ENCODE results near the gene SIL1.

The SIL1 gene

GRCh38 chr5:138999674-139000073, 198.5 kb downstream of the SIL1 start:
- Histone ChIP-seq H3K4me1 (ENCODE audit: control insufficient read depth in 5 of 5, insufficient read depth in 5 of 5, low read length in 5 of 5) (no peaks in the 10 kb centered on the region), H3K4me3 (ENCODE audit: low read depth in 1 of 5, low read length in 5 of 5) (no peak overlapping the region), H3K27me3 (ENCODE audit: control insufficient read depth in 5 of 5, insufficient read depth in 4 of 5, low read length in 5 of 5) (no peaks in the 10 kb centered on the region), H3K9me3 (ENCODE audit: control insufficient read depth in 5 of 5, low read length in 5 of 5) (peaks cover 0 to 3% (median 0%) of the 10 kb centered on the region in 5 donors), H3K36me3 (ENCODE audit: control insufficient read depth in 5 of 5, insufficient read depth in 5 of 5, low read length in 5 of 5) (peaks cover 0 to 7% (median 0%) of the 10 kb centered on the region in 5 donors), H3K27ac (ENCODE audit: low read depth, low read length) (no peak overlapping the region), H3K9ac (ENCODE audit: low read length in 5 of 5) (no peak overlapping the region)

GRCh38 chr5:138998521-138998920, 199.6 kb downstream of the SIL1 start:
- no peak overlapping the region for H3K4me3 ChIP-seq (ENCODE audit: low read depth in 1 of 5, low read length in 5 of 5)
- no peak overlapping the region for H3K9ac ChIP-seq (ENCODE audit: low read length in 5 of 5)
- H3K27ac ChIP-seq (ENCODE audit: low read depth, low read length) = no peak overlapping the region
- H3K9me3 ChIP-seq (ENCODE audit: control insufficient read depth in 5 of 5, low read length in 5 of 5) = peaks cover 0 to 3% (median 0%) of the 10 kb centered on the region in 5 donors
- no peaks in the 10 kb centered on the region for H3K4me1 ChIP-seq (ENCODE audit: control insufficient read depth in 5 of 5, insufficient read depth in 5 of 5, low read length in 5 of 5)
- no peaks in the 10 kb centered on the region for H3K27me3 ChIP-seq (ENCODE audit: control insufficient read depth in 5 of 5, insufficient read depth in 4 of 5, low read length in 5 of 5)
- H3K36me3 ChIP-seq (ENCODE audit: control insufficient read depth in 5 of 5, insufficient read depth in 5 of 5, low read length in 5 of 5) = peaks cover 0 to 7% (median 0%) of the 10 kb centered on the region in 5 donors

GRCh38 chr5:138996120-138996519, 202.0 kb downstream of the SIL1 start:
- H3K27ac ChIP-seq (ENCODE audit: low read depth, low read length) = no peak overlapping the region
- no peaks in the 10 kb centered on the region for H3K4me1 ChIP-seq (ENCODE audit: control insufficient read depth in 5 of 5, insufficient read depth in 5 of 5, low read length in 5 of 5)
- H3K4me3 ChIP-seq (ENCODE audit: low read depth in 1 of 5, low read length in 5 of 5) = no peak overlapping the region
- no peak overlapping the region for H3K9ac ChIP-seq (ENCODE audit: low read length in 5 of 5)
- H3K9me3 ChIP-seq (ENCODE audit: control insufficient read depth in 5 of 5, low read length in 5 of 5) = peaks cover 0 to 3% (median 0%) of the 10 kb centered on the region in 5 donors
- H3K27me3 ChIP-seq (ENCODE audit: control insufficient read depth in 5 of 5, insufficient read depth in 4 of 5, low read length in 5 of 5) = no peaks in the 10 kb centered on the region
- H3K36me3 ChIP-seq (ENCODE audit: control insufficient read depth in 5 of 5, insufficient read depth in 5 of 5, low read length in 5 of 5) = peaks cover 0 to 3% (median 0%) of the 10 kb centered on the region in 5 donors

- Histone ChIP-seq H3K9ac (ENCODE audit: low read length in 5 of 5) (peak overlapping the region in 1 of 5 donors; percentile 6), H3K9me3 (ENCODE audit: control insufficient read depth in 5 of 5, low read length in 5 of 5) (peaks cover 0 to 1% (median 0%) of the 10 kb centered on the region in 5 donors), H3K27ac (ENCODE audit: low read depth, low read length) (no peak overlapping the region), H3K36me3 (ENCODE audit: control insufficient read depth in 5 of 5, insufficient read depth in 5 of 5, low read length in 5 of 5) (peaks cover 0 to 9% (median 3%) of the 10 kb centered on the region in 5 donors), H3K27me3 (ENCODE audit: control insufficient read depth in 5 of 5, insufficient read depth in 4 of 5, low read length in 5 of 5) (no peaks in the 10 kb centered on the region), H3K4me1 (ENCODE audit: control insufficient read depth in 5 of 5, insufficient read depth in 5 of 5, low read length in 5 of 5) (no peaks in the 10 kb centered on the region), H3K4me3 (ENCODE audit: low read depth in 1 of 5, low read length in 5 of 5) (no peak overlapping the region)
Observed at GRCh38 chr5:138990986-138991590, 207.1 kb downstream of the SIL1 start.

DNA sequence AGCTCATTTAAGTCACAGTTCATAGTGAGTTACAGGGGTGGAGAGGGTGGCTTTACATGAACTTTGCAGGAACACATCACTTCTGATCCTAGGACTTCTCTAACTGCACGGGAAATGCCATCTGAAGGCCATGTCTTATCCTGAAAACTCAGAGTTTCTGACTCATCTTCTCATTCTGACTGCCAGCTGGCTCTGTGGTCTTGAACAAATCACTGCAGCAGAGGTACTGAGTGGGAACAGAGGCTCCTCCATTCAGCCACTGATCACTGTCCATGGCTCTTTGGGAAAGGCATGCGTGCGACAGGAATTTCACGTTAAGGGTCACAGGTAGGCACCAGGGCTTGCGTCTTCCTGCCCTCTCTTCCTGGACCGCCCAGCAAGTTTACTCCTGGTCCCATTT, 208.4 kb downstream of the SIL1 start:
- no peak overlapping the region for H3K4me3 ChIP-seq (ENCODE audit: low read depth in 1 of 5, low read length in 5 of 5)
- peaks cover 0 to 9% (median 3%) of the 10 kb centered on the region in 5 donors for H3K36me3 ChIP-seq (ENCODE audit: control insufficient read depth in 5 of 5, insufficient read depth in 5 of 5, low read length in 5 of 5)
- H3K27me3 ChIP-seq (ENCODE audit: control insufficient read depth in 5 of 5, insufficient read depth in 4 of 5, low read length in 5 of 5) = no peaks in the 10 kb centered on the region
- H3K4me1 ChIP-seq (ENCODE audit: control insufficient read depth in 5 of 5, insufficient read depth in 5 of 5, low read length in 5 of 5) = peaks cover 0 to 7% (median 6%) of the 10 kb centered on the region in 5 donors
- H3K9ac ChIP-seq (ENCODE audit: low read length in 5 of 5) = no peak overlapping the region
- H3K27ac ChIP-seq (ENCODE audit: low read depth, low read length) = no peak overlapping the region
- H3K9me3 ChIP-seq (ENCODE audit: control insufficient read depth in 5 of 5, low read length in 5 of 5) = no peaks in the 10 kb centered on the region

GRCh38 chr5:138986186-138986800, 211.9 kb downstream of the SIL1 start:
- H3K36me3 ChIP-seq (ENCODE audit: control insufficient read depth in 5 of 5, insufficient read depth in 5 of 5, low read length in 5 of 5) = peaks cover 0 to 10% (median 6%) of the 10 kb centered on the region in 5 donors
- H3K9me3 ChIP-seq (ENCODE audit: control insufficient read depth in 5 of 5, low read length in 5 of 5) = no peaks in the 10 kb centered on the region
- H3K4me1 ChIP-seq (ENCODE audit: control insufficient read depth in 5 of 5, insufficient read depth in 5 of 5, low read length in 5 of 5) = peaks cover 3 to 16% (median 8%) of the 10 kb centered on the region in 5 donors
- H3K27ac ChIP-seq (ENCODE audit: low read depth, low read length) = no peak overlapping the region
- no peak overlapping the region for H3K9ac ChIP-seq (ENCODE audit: low read length in 5 of 5)
- H3K27me3 ChIP-seq (ENCODE audit: control insufficient read depth in 5 of 5, insufficient read depth in 4 of 5, low read length in 5 of 5) = no peaks in the 10 kb centered on the region
- no peak overlapping the region for H3K4me3 ChIP-seq (ENCODE audit: low read depth in 1 of 5, low read length in 5 of 5)

- Histone ChIP-seq H3K27me3 (ENCODE audit: control insufficient read depth in 5 of 5, insufficient read depth in 4 of 5, low read length in 5 of 5) (no peaks in the 10 kb centered on the region), H3K4me3 (ENCODE audit: low read depth in 1 of 5, low read length in 5 of 5) (no peak overlapping the region), H3K4me1 (ENCODE audit: control insufficient read depth in 5 of 5, insufficient read depth in 5 of 5, low read length in 5 of 5) (peaks cover 3 to 16% (median 8%) of the 10 kb centered on the region in 5 donors), H3K36me3 (ENCODE audit: control insufficient read depth in 5 of 5, insufficient read depth in 5 of 5, low read length in 5 of 5) (peaks cover 0 to 10% (median 6%) of the 10 kb centered on the region in 5 donors), H3K27ac (ENCODE audit: low read depth, low read length) (no peak overlapping the region), H3K9ac (ENCODE audit: low read length in 5 of 5) (no peak overlapping the region), H3K9me3 (ENCODE audit: control insufficient read depth in 5 of 5, low read length in 5 of 5) (no peaks in the 10 kb centered on the region)
Observed at GRCh38 chr5:138985683-138986082, 212.5 kb downstream of the SIL1 start.

GRCh38 chr5:138985256-138985655, 212.9 kb downstream of the SIL1 start:
- Histone ChIP-seq H3K27me3 (ENCODE audit: control insufficient read depth in 5 of 5, insufficient read depth in 4 of 5, low read length in 5 of 5) (no peaks in the 10 kb centered on the region), H3K27ac (ENCODE audit: low read depth, low read length) (no peak overlapping the region), H3K9me3 (ENCODE audit: control insufficient read depth in 5 of 5, low read length in 5 of 5) (no peaks in the 10 kb centered on the region), H3K36me3 (ENCODE audit: control insufficient read depth in 5 of 5, insufficient read depth in 5 of 5, low read length in 5 of 5) (peaks cover 0 to 10% (median 6%) of the 10 kb centered on the region in 5 donors), H3K4me1 (ENCODE audit: control insufficient read depth in 5 of 5, insufficient read depth in 5 of 5, low read length in 5 of 5) (peaks cover 3 to 16% (median 8%) of the 10 kb centered on the region in 5 donors), H3K4me3 (ENCODE audit: low read depth in 1 of 5, low read length in 5 of 5) (no peak overlapping the region), H3K9ac (ENCODE audit: low read length in 5 of 5) (no peak overlapping the region)

DNA sequence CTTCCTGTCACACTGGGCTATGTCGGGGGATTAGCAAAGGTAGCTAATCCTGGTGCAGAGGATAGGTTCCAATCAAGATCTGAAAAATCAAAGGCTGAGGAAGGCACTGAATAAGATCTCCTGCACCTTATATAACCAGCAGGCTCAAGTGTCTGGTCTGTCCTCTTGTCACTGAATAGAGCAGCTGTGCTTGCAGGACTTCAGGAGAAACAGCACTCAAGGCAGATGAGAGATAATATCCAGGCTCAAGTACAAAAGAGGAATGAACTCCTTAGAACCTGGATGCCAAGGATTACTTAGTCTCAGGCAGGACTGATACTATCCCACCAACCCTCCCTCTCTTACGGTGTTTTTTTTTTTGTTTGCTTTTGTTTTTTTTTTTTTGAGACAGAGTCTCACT, 214.2 kb downstream of the SIL1 start:
- Histone ChIP-seq H3K4me3 (ENCODE audit: low read depth in 1 of 5, low read length in 5 of 5) (no peak overlapping the region), H3K27ac (ENCODE audit: low read depth, low read length) (no peak overlapping the region)

GRCh38 chr5:138981586-138981985, 216.6 kb downstream of the SIL1 start:
- Histone ChIP-seq H3K4me1 (ENCODE audit: control insufficient read depth in 5 of 5, insufficient read depth in 5 of 5, low read length in 5 of 5) (peaks cover 3 to 16% (median 8%) of the 10 kb centered on the region in 5 donors), H3K9me3 (ENCODE audit: control insufficient read depth in 5 of 5, low read length in 5 of 5) (no peaks in the 10 kb centered on the region), H3K27me3 (ENCODE audit: control insufficient read depth in 5 of 5, insufficient read depth in 4 of 5, low read length in 5 of 5) (no peaks in the 10 kb centered on the region), H3K36me3 (ENCODE audit: control insufficient read depth in 5 of 5, insufficient read depth in 5 of 5, low read length in 5 of 5) (peaks cover 0 to 6% (median 2%) of the 10 kb centered on the region in 5 donors), H3K9ac (ENCODE audit: low read length in 5 of 5) (no peak overlapping the region), H3K27ac (ENCODE audit: low read depth, low read length) (no peak overlapping the region), H3K4me3 (ENCODE audit: low read depth in 1 of 5, low read length in 5 of 5) (no peak overlapping the region)

More for the DNA sequence above, 214.2 kb downstream of the SIL1 start:
- no peak overlapping the region for H3K9ac ChIP-seq (ENCODE audit: low read length in 5 of 5)
- no peaks in the 10 kb centered on the region for H3K27me3 ChIP-seq (ENCODE audit: control insufficient read depth in 5 of 5, insufficient read depth in 4 of 5, low read length in 5 of 5)
- H3K9me3 ChIP-seq (ENCODE audit: control insufficient read depth in 5 of 5, low read length in 5 of 5) = no peaks in the 10 kb centered on the region
- H3K36me3 ChIP-seq (ENCODE audit: control insufficient read depth in 5 of 5, insufficient read depth in 5 of 5, low read length in 5 of 5) = peaks cover 0 to 6% (median 2%) of the 10 kb centered on the region in 5 donors
- H3K4me1 ChIP-seq (ENCODE audit: control insufficient read depth in 5 of 5, insufficient read depth in 5 of 5, low read length in 5 of 5) = peaks cover 3 to 16% (median 8%) of the 10 kb centered on the region in 5 donors

All from subcutaneous abdominal adipose tissue (tissue), 5 donors.